ENCODE measurements around the gene TTBK1.

DNA sequence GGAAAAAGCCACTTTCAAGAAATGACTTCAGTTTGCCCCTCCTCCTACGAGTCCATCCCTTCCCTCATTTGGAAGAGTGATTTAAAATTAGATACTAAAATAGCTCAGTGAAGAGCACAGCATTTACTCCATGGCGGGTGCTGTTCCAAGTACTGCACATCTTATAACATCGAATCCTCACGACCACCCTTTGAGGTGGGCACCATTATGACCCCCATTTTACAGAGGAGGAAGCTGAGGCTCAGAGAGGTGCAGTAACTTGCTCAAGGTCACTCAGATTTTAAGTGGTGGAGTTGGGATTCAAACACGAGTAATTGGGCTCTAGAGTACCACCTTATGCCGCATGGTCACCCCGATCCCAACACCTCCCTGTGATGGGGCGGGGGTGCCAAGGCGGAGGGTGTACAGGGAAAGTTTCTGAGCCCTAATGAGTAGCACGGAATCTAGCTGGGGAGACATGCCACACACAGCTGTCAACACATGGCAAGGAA is 25.5 kb downstream of the TTBK1 start:
- TF ChIP-seq CTCF (conservative IDR thresholded peaks at IDR 0.05) (no peak), ZFX (IDR thresholded peaks at IDR 0.05) (no peak)
